ENCODE measurements around the gene GALNT17.

The GALNT17 gene

DNA sequence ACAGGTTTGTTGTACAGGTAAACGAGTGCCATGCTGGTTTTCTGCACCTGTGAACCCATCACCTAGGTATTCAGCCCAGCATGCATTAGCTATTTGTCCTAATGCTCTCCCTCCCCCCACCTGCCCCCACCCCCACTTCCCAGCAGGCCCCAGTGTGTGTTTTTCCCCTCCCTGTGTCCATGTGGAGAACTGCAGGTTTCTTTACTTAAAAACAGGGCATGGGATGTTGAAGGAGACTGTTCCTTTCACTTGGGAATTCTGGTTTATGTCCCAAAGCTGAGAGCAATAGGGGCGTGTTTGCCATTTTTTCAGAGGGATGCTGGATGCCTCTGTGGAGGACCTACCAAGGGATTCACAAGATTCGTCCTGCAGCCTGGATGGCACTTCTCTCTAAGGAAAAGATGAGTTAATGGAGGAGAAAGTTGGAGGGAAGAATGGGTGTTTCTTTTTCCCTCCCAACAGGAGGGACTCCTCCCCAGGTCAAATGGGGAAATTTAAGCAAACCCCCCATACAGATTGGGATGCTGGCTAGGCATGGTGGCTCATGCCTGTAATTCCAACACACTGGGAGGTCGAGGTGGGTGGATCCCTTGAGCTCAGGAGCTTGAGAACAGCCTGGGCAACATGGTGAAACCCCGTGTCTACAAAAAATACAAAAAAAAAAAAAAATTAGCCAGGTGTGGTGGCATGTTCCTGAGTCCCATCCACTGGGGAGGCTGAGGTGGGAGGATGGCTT, 136.0 kb downstream of the GALNT17 start:
- no peak for DNase-seq (ENCODE audit: extremely low spot score)
- ChIA-PET CTCF (interaction anchor here (0.7 kb wide), 1 partner anchor 119 kb away, joined by 5 read pairs; no protein-coding TSS in a partner anchor), POLR2A (no interaction called here)
- TF ChIP-seq ELF4 (IDR thresholded peaks at IDR 0.05): no peak
- TF ChIP-seq FOXM1 (IDR thresholded peaks at IDR 0.05; ENCODE audit: borderline replicate concordance): no peak
- no peak for TF ChIP-seq HDGF (IDR thresholded peaks at IDR 0.05; ENCODE audit: borderline replicate concordance)
- TF ChIP-seq LEF1 (IDR thresholded peaks at IDR 0.05; ENCODE audit: borderline replicate concordance): no peak
- TF ChIP-seq FOXA1 (IDR thresholded peaks at IDR 0.05): no peak
- no peak for TF ChIP-seq FOXK2 (IDR thresholded peaks at IDR 0.05)

DNA sequence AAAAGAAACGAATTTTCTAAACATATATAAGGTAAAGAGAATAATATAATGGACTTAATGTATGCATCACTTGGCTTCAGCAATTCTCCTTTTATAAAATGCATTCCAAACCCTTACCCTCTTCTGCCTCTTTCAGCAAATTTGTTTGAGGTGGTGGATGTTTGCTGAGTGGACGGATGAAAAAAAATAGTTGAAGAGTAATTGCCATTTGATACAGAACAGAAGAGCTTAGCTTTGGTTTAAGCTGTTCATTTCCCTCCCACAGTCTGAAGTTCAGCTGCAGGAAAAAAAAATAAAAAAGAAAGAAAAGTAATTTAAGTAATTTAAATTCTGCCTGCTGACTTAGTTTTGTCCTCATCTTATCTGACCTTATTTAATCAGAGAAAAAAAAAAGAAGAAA, 138.6 kb downstream of the GALNT17 start:
- ChIA-PET POLR2A (no interaction called here), CTCF (no interaction called here)
- TF ChIP-seq FOXK2 (IDR thresholded peaks at IDR 0.05) (no peak), BHLHE40 (IDR thresholded peaks at IDR 0.05; ENCODE audit: borderline replicate concordance) (no peak), NFRKB (IDR thresholded peaks at IDR 0.05) (no peak), ZNF384 (IDR thresholded peaks at IDR 0.05) (no peak), TARDBP (IDR thresholded peaks at IDR 0.05) (no peak), ELF4 (IDR thresholded peaks at IDR 0.05) (no peak), HDGF (IDR thresholded peaks at IDR 0.05; ENCODE audit: borderline replicate concordance) (no peak), CTBP1 (IDR thresholded peaks at IDR 0.05; ENCODE audit: borderline replicate concordance) (no peak), LEF1 (IDR thresholded peaks at IDR 0.05; ENCODE audit: borderline replicate concordance) (no peak), L3MBTL2 (conservative IDR thresholded peaks at IDR 0.05) (no peak), SUZ12 (IDR thresholded peaks at IDR 0.05) (no peak), SP1 (IDR thresholded peaks at IDR 0.05) (no peak), ARNT (IDR thresholded peaks at IDR 0.05) (no peak)
- TF ChIP-seq, protein P1, sequence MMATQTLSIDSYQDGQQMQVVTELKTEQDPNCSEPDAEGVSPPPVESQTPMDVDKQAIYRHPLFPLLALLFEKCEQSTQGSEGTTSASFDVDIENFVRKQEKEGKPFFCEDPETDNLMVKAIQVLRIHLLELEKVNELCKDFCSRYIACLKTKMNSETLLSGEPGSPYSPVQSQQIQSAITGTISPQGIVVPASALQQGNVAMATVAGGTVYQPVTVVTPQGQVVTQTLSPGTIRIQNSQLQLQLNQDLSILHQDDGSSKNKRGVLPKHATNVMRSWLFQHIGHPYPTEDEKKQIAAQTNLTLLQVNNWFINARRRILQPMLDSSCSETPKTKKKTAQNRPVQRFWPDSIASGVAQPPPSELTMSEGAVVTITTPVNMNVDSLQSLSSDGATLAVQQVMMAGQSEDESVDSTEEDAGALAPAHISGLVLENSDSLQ (IDR thresholded peaks at IDR 0.05): no peak
- DNase-seq (ENCODE audit: extremely low spot score): no peak

DNA sequence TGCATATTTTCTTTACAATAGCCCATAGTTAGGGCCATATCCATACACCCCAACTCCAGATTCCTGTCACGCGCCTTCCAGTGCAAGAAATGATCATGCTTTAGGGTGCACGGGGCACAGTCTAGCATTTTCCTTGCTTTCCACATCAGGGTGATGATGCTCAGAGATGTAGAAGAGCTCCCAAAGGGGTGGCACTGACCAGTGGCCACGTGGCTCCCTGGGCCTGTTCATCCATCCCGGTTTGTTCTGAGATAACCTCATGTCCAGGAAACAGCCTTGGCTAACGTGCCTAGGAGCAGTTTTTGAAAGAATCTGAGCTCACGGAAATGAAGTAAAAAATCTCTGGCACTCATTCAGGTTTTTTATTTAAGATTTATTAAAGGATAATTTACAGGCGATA, 139.3 kb downstream of the GALNT17 start:
- no peak for TF ChIP-seq ZNF384 (IDR thresholded peaks at IDR 0.05)
- TF ChIP-seq BHLHE40 (IDR thresholded peaks at IDR 0.05; ENCODE audit: borderline replicate concordance): no peak
- TF ChIP-seq FOXK2 (IDR thresholded peaks at IDR 0.05): no peak
- TF ChIP-seq FOXM1 (IDR thresholded peaks at IDR 0.05; ENCODE audit: borderline replicate concordance): no peak
- TF ChIP-seq SP1 (IDR thresholded peaks at IDR 0.05): no peak
- TF ChIP-seq SUZ12 (IDR thresholded peaks at IDR 0.05): no peak
- no peak for TF ChIP-seq LEF1 (IDR thresholded peaks at IDR 0.05; ENCODE audit: borderline replicate concordance)
- no peak for TF ChIP-seq HDGF (IDR thresholded peaks at IDR 0.05; ENCODE audit: borderline replicate concordance)
- no peak for TF ChIP-seq FOXA1 (IDR thresholded peaks at IDR 0.05)
- no peak for TF ChIP-seq CTBP1 (IDR thresholded peaks at IDR 0.05; ENCODE audit: borderline replicate concordance)
- TF ChIP-seq L3MBTL2 (conservative IDR thresholded peaks at IDR 0.05): no peak
- no peak for TF ChIP-seq ARNT (IDR thresholded peaks at IDR 0.05)
- TF ChIP-seq, protein P1 (IDR thresholded peaks at IDR 0.05): no peak
- TF ChIP-seq ELF4 (IDR thresholded peaks at IDR 0.05): no peak
- no peak for TF ChIP-seq NFRKB (IDR thresholded peaks at IDR 0.05)
- ChIA-PET CTCF (no interaction called here), POLR2A (no interaction called here)
- DNase-seq (ENCODE audit: extremely low spot score): no peak

DNA sequence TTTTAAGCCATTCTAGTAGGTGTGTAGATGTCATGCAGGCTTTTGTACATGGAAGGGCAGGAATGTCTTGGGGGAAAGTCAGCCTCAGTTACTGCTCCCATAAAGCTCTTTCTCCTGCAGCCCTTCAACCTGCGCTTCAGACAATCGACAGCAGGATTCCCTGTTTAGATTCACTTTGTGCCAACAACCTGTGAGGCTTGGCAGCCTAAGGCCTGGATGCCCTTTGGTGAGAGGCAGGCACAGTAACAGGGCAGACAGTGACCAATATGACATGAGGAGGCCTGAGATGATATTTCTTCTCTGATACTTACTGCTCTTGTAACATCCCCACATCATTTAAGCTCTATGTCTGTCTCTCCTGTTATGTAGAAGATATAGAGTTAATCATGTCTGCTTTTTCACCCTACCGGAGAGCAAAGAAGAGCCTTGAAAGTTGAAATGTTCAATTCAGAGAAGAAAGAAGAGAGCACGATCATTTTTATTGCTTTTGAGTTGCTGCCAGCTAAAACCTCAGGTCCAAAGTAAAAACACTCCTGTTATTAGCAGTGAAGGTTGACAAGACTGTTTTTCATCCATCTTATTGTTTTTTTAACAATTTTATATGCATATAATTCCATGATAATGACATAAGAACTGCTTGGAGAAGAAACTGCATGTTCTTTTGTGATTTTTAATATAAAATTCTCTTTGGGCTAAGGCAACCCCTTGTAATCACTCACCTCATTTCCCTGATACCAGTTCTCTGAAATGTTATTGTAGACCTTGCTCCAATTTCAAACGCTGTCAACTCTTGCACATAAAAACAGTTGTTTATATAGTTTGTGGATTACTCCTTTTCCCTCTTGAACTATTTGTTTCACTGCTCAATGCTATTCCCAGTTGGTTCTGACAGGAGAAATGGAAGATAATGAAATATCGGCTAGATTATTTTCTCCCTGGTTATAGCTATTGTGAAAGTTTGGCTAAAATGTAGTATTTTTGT, 140.9 kb downstream of the GALNT17 start:
- no peak for DNase-seq (ENCODE audit: extremely low spot score)
- CTCF ChIA-PET: interaction anchor here (0.7 kb wide), 1 partner anchor 18 kb away, joined by 4 read pairs; no protein-coding TSS in a partner anchor
- POLR2A ChIA-PET: no interaction called here
- TF ChIP-seq FOXM1 (IDR thresholded peaks at IDR 0.05; ENCODE audit: borderline replicate concordance): no peak
- TF ChIP-seq, protein P1 (IDR thresholded peaks at IDR 0.05): no peak
- no peak for TF ChIP-seq NFRKB (IDR thresholded peaks at IDR 0.05)
- no peak for TF ChIP-seq SP1 (IDR thresholded peaks at IDR 0.05)
- TF ChIP-seq CTBP1 (IDR thresholded peaks at IDR 0.05; ENCODE audit: borderline replicate concordance): no peak
- no peak for TF ChIP-seq L3MBTL2 (conservative IDR thresholded peaks at IDR 0.05)
- no peak for TF ChIP-seq ELF4 (IDR thresholded peaks at IDR 0.05)
- TF ChIP-seq FOXK2 (IDR thresholded peaks at IDR 0.05): no peak
- no peak for TF ChIP-seq SUZ12 (IDR thresholded peaks at IDR 0.05)
- no peak for TF ChIP-seq ZNF384 (IDR thresholded peaks at IDR 0.05)
- TF ChIP-seq FOXA1 (IDR thresholded peaks at IDR 0.05): no peak
- TF ChIP-seq BHLHE40 (IDR thresholded peaks at IDR 0.05; ENCODE audit: borderline replicate concordance): no peak
- TF ChIP-seq HDGF (IDR thresholded peaks at IDR 0.05; ENCODE audit: borderline replicate concordance): no peak
- TF ChIP-seq ARNT (IDR thresholded peaks at IDR 0.05): no peak

DNA sequence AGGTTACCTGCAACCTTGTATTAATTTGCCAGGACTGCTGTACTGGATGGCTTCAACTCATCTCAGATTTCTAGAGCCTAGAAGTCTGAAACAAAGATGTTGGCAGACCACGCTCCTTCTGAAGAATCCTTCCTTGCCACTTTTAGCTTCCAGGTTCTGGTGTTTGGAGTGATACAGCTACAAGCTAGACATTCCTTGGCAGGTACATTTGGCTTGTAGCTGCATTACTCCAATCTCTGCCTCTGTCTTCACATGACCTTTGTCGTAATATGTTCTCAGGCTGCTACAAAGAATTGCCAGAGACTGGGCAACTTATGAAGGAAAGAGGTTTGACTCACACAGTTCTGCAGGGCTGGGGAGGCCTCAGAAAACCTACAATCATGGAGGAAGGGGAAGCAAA, 146.3 kb downstream of the GALNT17 start:
- DNase-seq (ENCODE audit: extremely low spot score): no peak
- TF ChIP-seq ARNT (IDR thresholded peaks at IDR 0.05) (no peak), ELF4 (IDR thresholded peaks at IDR 0.05) (no peak), NFRKB (IDR thresholded peaks at IDR 0.05) (no peak), L3MBTL2 (conservative IDR thresholded peaks at IDR 0.05) (no peak), CTBP1 (IDR thresholded peaks at IDR 0.05; ENCODE audit: borderline replicate concordance) (no peak), SP1 (IDR thresholded peaks at IDR 0.05) (no peak), FOXA1 (IDR thresholded peaks at IDR 0.05) (no peak), LEF1 (IDR thresholded peaks at IDR 0.05; ENCODE audit: borderline replicate concordance) (no peak), SUZ12 (IDR thresholded peaks at IDR 0.05) (no peak), HDGF (IDR thresholded peaks at IDR 0.05; ENCODE audit: borderline replicate concordance) (no peak), ZNF384 (IDR thresholded peaks at IDR 0.05) (no peak), FOXM1 (IDR thresholded peaks at IDR 0.05; ENCODE audit: borderline replicate concordance) (no peak), BHLHE40 (IDR thresholded peaks at IDR 0.05; ENCODE audit: borderline replicate concordance) (no peak), FOXK2 (IDR thresholded peaks at IDR 0.05) (no peak)
- TF ChIP-seq, protein P1 (IDR thresholded peaks at IDR 0.05): no peak
- ChIA-PET CTCF (no interaction called here), POLR2A (no interaction called here)
